Hepatocyte (in vitro differentiated cells): ENCODE results near the gene CISD3.

Experiments
- CTCF ChIP-seq: fragments of 200-600 bp; sonication (generic); IDR thresholded peaks from 2 replicates; pipeline ENCODE4 v1.5.1; 2016; ENCODE audit warnings: antibody characterized with exemption, mild to moderate bottlenecking; ENCODE audit not compliant: poor library complexity
- EZH2 ChIP-seq: fragments of 200-600 bp; sonication (generic); IDR thresholded peaks from 2 replicates; pipeline ENCODE4 v1.6.1; 2016; ENCODE audit warnings: antibody characterized with exemption, mild to moderate bottlenecking, borderline replicate concordance
- EZH2phosphoT487 ChIP-seq: fragments of 200-600 bp; sonication (generic); IDR thresholded peaks from one replicate; pipeline ENCODE4 v1.6.1; 2018; ENCODE audit warnings: antibody characterized with exemption, mild to moderate bottlenecking, low read depth, moderate library complexity; ENCODE audit not compliant: unreplicated experiment, severe bottlenecking

- no peak for TF ChIP-seq EZH2
- no peak for TF ChIP-seq EZH2phosphoT487
- no peak for TF ChIP-seq CTCF
These were observed 13.7 kb upstream of the CISD3 start for GRCh38 chr17:38716368-38717005.
